ENCODE results near the gene BRIX1.
"Not testable (repeated sequence)": the region's sequence is repeated elsewhere in the genome, so short reads cannot be mapped to it uniquely, and the experiment has no call there.

The BRIX1 gene

DNA sequence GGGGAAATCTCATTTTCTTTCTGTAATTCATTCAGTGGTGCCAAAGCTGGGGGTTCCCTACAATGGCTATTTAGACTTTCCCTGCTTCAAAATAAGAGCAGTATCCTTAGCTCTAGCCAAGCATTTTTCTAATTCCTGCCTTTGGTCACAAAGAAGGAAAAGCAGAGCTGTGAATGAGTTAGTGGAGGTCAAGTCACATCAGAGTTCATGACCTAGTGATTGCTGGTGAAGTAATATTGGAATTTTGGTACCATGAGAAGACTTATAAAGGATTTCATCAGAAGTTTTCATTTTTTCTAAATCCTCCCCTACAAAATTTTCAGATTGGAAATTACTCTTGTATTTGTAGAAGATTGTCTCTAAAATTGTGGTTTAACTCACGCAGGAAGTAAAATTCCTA is 41.8 kb downstream of the BRIX1 start:
- no peak overlapping the region for H3K4me3 ChIP-seq (ENCODE audit: low read depth, low read length)
- DNase-seq (ENCODE audit: low read depth): no peak
- TF ChIP-seq CTCF (IDR thresholded peaks at IDR 0.05; ENCODE audit: low read depth, low read length, missing control alignments): no peak

DNA sequence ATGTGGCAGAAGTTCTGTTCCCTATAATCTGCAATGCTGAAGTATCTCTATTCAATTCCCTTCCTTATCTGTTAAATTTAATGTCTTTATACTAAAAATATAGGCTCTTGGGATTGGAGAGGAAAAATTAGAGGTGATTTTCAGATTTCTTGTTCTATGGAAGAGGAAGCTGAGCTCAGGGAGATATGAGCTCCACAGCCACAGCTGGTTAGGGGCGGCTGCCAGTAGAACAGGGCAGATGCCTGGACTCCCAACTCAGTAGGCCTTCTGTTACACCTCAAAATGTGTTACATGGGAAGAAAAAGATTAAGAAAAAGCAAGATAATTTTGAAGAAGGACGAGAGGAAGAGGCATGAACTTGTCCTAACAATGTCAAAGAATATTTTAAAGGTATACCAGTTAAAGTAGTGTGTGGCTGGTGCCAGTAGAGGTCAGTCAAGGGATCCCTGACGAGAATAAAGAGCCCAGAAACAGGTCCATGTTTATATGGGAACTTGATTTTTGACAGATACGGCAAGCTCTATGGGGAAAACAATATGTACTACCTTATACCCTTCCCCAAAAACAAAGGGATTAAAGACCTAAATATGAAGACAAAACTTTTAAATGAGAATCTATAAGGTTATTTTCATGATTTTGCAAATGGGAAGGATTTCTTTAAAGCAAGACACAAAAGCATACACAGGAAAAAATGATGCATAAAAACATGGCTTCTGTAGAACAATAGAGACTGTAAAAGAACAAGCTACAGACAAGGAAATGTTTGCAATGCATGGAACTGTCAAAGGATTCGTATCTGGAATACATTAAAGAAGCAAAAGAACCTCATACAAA is 42.6 kb downstream of the BRIX1 start:
- no peak for DNase-seq (ENCODE audit: low read depth)
- H3K4me3 ChIP-seq (ENCODE audit: low read depth, low read length): no peak overlapping the region

GRCh38 chr5:34959323-34959722 is 43.8 kb downstream of the BRIX1 start:
- peak; percentile 75 for DNase-seq (ENCODE audit: low read depth)
- H3K4me3 ChIP-seq (ENCODE audit: low read depth, low read length): no peak overlapping the region
- no peak for TF ChIP-seq CTCF (IDR thresholded peaks at IDR 0.05; ENCODE audit: low read depth, low read length, missing control alignments)

More for the DNA sequence above, 42.6 kb downstream of the BRIX1 start:
- peak; percentile 54 for TF ChIP-seq CTCF (IDR thresholded peaks at IDR 0.05; ENCODE audit: low read depth, low read length, missing control alignments)

DNA sequence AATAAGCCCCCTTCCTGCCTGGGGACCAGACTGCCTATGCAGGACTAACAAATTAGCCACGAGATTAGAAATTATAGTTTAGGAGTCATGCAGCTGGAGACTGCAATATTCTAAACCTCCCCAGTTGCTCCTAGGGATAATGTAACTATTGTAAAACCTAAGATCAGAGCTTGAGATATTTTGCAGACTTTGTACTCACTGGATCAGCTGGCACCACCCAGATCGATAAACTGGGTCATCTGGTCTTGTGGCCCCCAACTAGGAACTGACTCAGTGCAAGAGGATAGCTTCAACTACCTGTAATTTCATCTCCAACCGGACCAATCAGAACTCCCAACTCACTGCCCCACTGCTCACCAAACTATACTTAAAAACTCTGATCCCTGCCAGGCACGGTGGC is 52.0 kb downstream of the BRIX1 start:
- no peak for DNase-seq (ENCODE audit: low read depth)
- no peak for TF ChIP-seq CTCF (IDR thresholded peaks at IDR 0.05; ENCODE audit: low read depth, low read length, missing control alignments)

DNA sequence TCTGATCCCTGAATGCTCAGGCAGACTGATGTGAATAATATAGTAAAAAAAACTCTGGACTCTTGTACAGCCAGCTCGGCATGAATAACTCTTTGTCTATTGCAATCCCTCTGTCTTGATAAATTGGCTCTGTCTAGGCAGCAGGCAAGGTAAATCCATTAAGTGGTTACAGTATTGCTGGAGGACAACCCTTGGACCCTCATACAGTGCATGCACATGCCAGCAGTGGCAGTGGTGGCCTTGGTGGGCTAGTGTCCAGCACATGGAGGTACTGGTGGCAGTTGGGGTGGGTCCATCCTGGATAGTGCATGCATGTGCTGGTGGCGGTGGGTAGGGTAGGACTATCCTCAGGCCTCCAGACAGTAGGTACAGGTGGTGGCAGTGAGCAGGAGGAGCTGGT is 52.7 kb downstream of the BRIX1 start:
- no peak for DNase-seq (ENCODE audit: low read depth)
- no peak overlapping the region for H3K4me3 ChIP-seq (ENCODE audit: low read depth, low read length)
- TF ChIP-seq CTCF (IDR thresholded peaks at IDR 0.05; ENCODE audit: low read depth, low read length, missing control alignments): no peak

More for the DNA sequence above, 52.0 kb downstream of the BRIX1 start:
- H3K4me3 ChIP-seq (ENCODE audit: low read depth, low read length): no peak overlapping the region

DNA sequence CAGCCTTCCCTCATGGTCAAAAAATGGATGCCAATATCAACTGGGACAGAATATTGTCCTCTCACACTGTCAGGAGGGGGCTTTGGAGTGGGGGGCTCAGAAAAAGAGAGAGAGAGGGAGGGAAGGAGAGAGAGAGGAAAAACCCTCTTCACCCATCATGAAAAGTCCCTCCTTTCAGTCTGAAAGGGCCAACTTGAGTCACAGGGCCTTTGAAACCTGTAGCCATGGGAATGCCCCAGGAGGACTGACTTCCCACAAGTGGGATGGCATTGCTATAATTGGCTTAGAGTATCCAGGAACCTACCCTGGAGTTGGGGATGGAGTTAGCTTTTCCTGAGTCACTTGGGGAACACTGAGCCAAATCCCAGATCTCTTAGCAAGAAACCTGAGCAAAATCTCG is 55.0 kb downstream of the BRIX1 start:
- no peak overlapping the region for H3K4me3 ChIP-seq (ENCODE audit: low read depth, low read length)
- DNase-seq (ENCODE audit: low read depth): no peak
- no peak for TF ChIP-seq CTCF (IDR thresholded peaks at IDR 0.05; ENCODE audit: low read depth, low read length, missing control alignments)

- DNase-seq (ENCODE audit: low read depth); H3K4me3 ChIP-seq (ENCODE audit: low read depth, low read length): not testable (repeated sequence)
These were observed 56.1 kb downstream of the BRIX1 start for GRCh38 chr5:34971655-34972054.
